A673 (cell line): ENCODE measurements around the gene EFCAB5. TPM values are rescaled to one million over a fixed set of nuclear protein-coding genes. Genes with fewer than 3 reads are reported as not detected.

Experiments used
- BruUV-seq: library from RNA; stranded (reverse); fragments of 400-500 nt; replicated peaks from 2 replicates; lab custom pipeline; 2021; lab: Mats Ljungman, UMichigan
- CTCF ChIA-PET: fragments of 300-600 bp; sonication (Branson Sonifier 250); formaldehyde crosslinking; loops from one replicate; lab custom pipeline; 2022; ENCODE audit warnings: antibody characterized with exemption; lab: Charles Lee
- POLR2A ChIA-PET: fragments of 300-600 bp; sonication (Branson Sonifier 250); formaldehyde crosslinking; loops from one replicate; lab custom pipeline; 2022; ENCODE audit warnings: antibody characterized with exemption; ENCODE audit not compliant: low non-redundant PET; lab: Charles Lee
- DNase-seq: peaks from one replicate; pipeline ENCODE4 v3.0.0-alpha.2; 2015; ENCODE audit warnings: low spot score
- H3K27ac ChIP-seq: fragments of 200-600 bp; sonication (generic); 2 replicates; pipeline ENCODE4 v1.5.1; 2016; ENCODE audit warnings: mixed run types, low read depth, mild to moderate bottlenecking, mixed read lengths, antibody characterized with exemption, low read length; ENCODE audit not compliant: poor library complexity, severe bottlenecking
- H3K27me3 ChIP-seq: fragments of 200-600 bp; sonication (generic); replicated peaks from 2 replicates; pipeline ENCODE4 v1.6.1; 2017; ENCODE audit warnings: mixed run types, low read depth, mild to moderate bottlenecking, mixed read lengths, antibody characterized with exemption, low read length; ENCODE audit not compliant: insufficient read depth, poor library complexity
- H3K36me3 ChIP-seq: fragments of 200-600 bp; sonication (generic); 2 replicates; pipeline ENCODE4 v1.6.1; 2016; ENCODE audit warnings: mixed run types, mild to moderate bottlenecking, mixed read lengths, antibody characterized with exemption, low read length; ENCODE audit not compliant: insufficient read depth, poor library complexity, severe bottlenecking
- H3K4me1 ChIP-seq: fragments of 200-600 bp; sonication (generic); 2 replicates; pipeline ENCODE4 v1.6.1; 2017; ENCODE audit warnings: mixed run types, mild to moderate bottlenecking, mixed read lengths, antibody characterized with exemption, low read length; ENCODE audit not compliant: insufficient read depth, poor library complexity, severe bottlenecking
- H3K4me3 ChIP-seq: fragments of 200-600 bp; sonication (generic); 2 replicates; pipeline ENCODE4 v1.5.1; 2016; ENCODE audit warnings: low read depth, mixed run types, mild to moderate bottlenecking, mixed read lengths, low read length; ENCODE audit not compliant: poor library complexity, severe bottlenecking
- H3K9me3 ChIP-seq: fragments of 200-600 bp; sonication (generic); 2 replicates; pipeline ENCODE4 v1.6.1; 2016; ENCODE audit warnings: mixed run types, low read depth, mild to moderate bottlenecking, mixed read lengths, antibody characterized with exemption, low read length; ENCODE audit not compliant: poor library complexity, severe bottlenecking
- CTCF ChIP-seq: fragments of 300-800, 200-600 bp; sonication (generic); conservative IDR thresholded peaks from 2 replicates; pipeline ENCODE4 v1.5.1; 2017; ENCODE audit warnings: low read depth, mild to moderate bottlenecking, antibody characterized with exemption, low read length, moderate library complexity, mixed read lengths
- EZH2 ChIP-seq: fragments of 200-600 bp; sonication (generic); IDR thresholded peaks from 2 replicates; pipeline ENCODE4 v1.6.1; 2017; ENCODE audit warnings: borderline replicate concordance, low read depth, mild to moderate bottlenecking, mixed read lengths, antibody characterized with exemption, low read length; ENCODE audit not compliant: poor library complexity, severe bottlenecking
- intact Hi-C: fragments of 100-400 bp; cut with micrococcal nuclease; formaldehyde crosslinking; loops from one replicate; pipeline ENCODE4 v1.10.0; 2022; ENCODE audit not compliant: unreplicated experiment
- total RNA-seq: library from RNA; stranded (reverse); gene quantifications from 2 replicates; pipeline ENCODE4 v1.2.3, GENCODE V29; 2021

EFCAB5 gene
- total RNA-seq, 1 experiment from 2014 or later = 2.8 TPM

GRCh38 chr17:29909236-29910003 is 32.0 kb upstream of the EFCAB5 start:
- Histone ChIP-seq H3K27me3 (no peaks in the 10 kb centered on the region), H3K9me3 (peaks cover 16% of the 10 kb centered on the region), H3K4me1 (no peaks in the 10 kb centered on the region), H3K4me3 (no peak overlapping the region), H3K27ac (no peak overlapping the region), H3K36me3 (no peaks in the 10 kb centered on the region)
- intact Hi-C loops = no loop called here
- ChIA-PET POLR2A (no interaction called here), CTCF (no interaction called here)
- DNase-seq = no peak
- BruUV-seq = no TSS peak
- TF ChIP-seq EZH2 (no peak), CTCF (no peak)

- intact Hi-C loops = no loop called here
- no peaks in the 10 kb centered on the region for H3K36me3 ChIP-seq
- POLR2A ChIA-PET = no interaction called here
- H3K4me3 ChIP-seq = no peak overlapping the region
- no TSS peak for BruUV-seq
- no peaks in the 10 kb centered on the region for H3K27me3 ChIP-seq
- no peak overlapping the region for H3K27ac ChIP-seq
- CTCF ChIA-PET = no interaction called here
- TF ChIP-seq EZH2 (no peak), CTCF (no peak)
- peaks cover 7% of the 10 kb centered on the region for H3K4me1 ChIP-seq
- no peak for DNase-seq
- H3K9me3 ChIP-seq = no peaks in the 10 kb centered on the region
Measured at GRCh38 chr17:29911641-29912177, 29.7 kb upstream of the EFCAB5 start.

GRCh38 chr17:29914819-29915537 is 26.5 kb upstream of the EFCAB5 start:
- peaks cover 7% of the 10 kb centered on the region for H3K4me1 ChIP-seq
- H3K27ac ChIP-seq = no peak overlapping the region
- H3K4me3 ChIP-seq = no peak overlapping the region
- DNase-seq = no peak
- ChIA-PET CTCF (no interaction called here), POLR2A (no interaction called here)
- H3K9me3 ChIP-seq = no peaks in the 10 kb centered on the region
- BruUV-seq = no TSS peak
- TF ChIP-seq CTCF (no peak), EZH2 (no peak)
- no peaks in the 10 kb centered on the region for H3K27me3 ChIP-seq
- intact Hi-C loops = no loop called here
- H3K36me3 ChIP-seq = no peaks in the 10 kb centered on the region
